OCI-LY1 (cell line): ENCODE results near the gene CMIP.

ENCODE experiments used
- EZH2 ChIP-seq: fragments of 200-600 bp; sonication (generic), shearing (Covaris generic); IDR thresholded peaks from 2 replicates; pipeline ENCODE4 v1.8.0; 2017; ENCODE audit warnings: borderline replicate concordance, mixed run types, mild to moderate bottlenecking, antibody characterized with exemption, low read length, moderate library complexity, mixed read lengths
- TF ChIP-seq, protein P1 (sequence below): fragments of 200-600 bp; sonication (generic), shearing (Covaris generic); IDR thresholded peaks from 2 replicates; pipeline ENCODE4 v1.5.1; 2017; ENCODE audit warnings: mild to moderate bottlenecking, antibody characterized with exemption, low read length, moderate library complexity, mixed read lengths

DNA sequence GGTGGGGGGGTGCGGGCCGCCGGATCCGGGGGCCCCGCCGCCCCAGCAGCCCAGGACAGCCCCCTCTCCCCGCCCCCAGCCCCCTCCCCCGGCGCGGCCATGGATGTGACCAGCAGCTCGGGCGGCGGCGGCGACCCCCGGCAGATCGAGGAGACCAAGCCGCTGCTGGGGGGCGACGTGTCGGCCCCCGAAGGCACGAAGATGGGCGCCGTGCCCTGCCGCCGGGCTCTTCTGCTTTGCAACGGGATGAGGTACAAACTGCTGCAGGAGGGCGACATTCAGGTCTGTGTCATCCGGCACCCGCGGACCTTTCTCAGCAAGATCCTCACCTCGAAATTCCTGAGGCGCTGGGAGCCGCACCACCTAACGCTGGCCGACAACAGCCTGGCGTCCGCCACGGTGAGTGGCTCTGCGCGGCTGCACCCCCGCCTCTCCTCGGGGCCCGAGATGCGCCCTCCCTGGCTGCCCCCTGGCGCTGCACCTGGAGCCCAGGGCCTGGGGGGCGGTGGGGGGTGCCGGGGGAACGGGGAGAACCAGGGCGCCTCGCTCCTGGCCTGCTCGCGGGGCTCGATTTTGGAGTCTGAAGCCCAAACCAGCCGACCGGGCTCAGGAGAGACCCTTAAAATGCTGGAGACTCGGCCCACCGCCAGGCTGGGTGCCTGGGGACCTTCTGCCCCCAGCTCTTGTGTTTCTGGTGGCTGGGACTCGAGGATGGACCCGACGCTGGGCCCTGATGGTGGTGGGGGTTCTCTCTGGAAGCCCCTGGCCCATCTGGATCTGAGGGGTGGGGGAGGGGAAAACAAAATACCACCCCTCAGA lies 744 bp downstream of the CMIP start:
- TF ChIP-seq, protein P1, sequence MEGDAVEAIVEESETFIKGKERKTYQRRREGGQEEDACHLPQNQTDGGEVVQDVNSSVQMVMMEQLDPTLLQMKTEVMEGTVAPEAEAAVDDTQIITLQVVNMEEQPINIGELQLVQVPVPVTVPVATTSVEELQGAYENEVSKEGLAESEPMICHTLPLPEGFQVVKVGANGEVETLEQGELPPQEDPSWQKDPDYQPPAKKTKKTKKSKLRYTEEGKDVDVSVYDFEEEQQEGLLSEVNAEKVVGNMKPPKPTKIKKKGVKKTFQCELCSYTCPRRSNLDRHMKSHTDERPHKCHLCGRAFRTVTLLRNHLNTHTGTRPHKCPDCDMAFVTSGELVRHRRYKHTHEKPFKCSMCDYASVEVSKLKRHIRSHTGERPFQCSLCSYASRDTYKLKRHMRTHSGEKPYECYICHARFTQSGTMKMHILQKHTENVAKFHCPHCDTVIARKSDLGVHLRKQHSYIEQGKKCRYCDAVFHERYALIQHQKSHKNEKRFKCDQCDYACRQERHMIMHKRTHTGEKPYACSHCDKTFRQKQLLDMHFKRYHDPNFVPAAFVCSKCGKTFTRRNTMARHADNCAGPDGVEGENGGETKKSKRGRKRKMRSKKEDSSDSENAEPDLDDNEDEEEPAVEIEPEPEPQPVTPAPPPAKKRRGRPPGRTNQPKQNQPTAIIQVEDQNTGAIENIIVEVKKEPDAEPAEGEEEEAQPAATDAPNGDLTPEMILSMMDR: peak; percentile 51
- no peak for TF ChIP-seq EZH2
